ENCODE results near the gene PFN3. TPM values are rescaled to one million over a fixed set of nuclear protein-coding genes. Genes with fewer than 3 reads are reported as not detected.

The PFN3 gene
- total RNA-seq, 1 donor from 2014 or later = not detected

DNA sequence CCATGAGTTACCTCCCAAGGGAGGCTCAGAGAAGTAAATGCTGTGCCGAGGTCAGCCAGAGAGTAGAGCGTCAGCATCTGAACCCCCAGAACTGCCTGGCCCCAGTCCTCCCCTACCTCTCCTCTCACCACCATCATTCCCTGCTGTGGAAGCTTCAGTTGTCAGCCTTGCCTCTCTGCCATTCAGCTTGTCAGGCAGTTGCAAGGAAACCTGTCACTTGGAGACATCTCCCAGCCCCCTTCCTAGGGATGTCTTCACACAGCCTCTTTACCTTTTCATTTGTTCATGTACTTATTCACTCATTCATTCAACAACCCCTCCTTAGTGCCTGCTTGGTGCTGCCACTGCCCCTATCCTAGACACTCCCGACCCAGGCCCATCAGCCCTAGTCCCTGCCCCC, 40.6 kb downstream of the PFN3 start:
- intact Hi-C loops (cut with micrococcal nuclease) = loop anchor here (5.0 to 10.0 kb wide), 2 partner anchors 228 to 825 kb away; partner anchors contain the start of genes NSD1 and RNF44
- Mint-ChIP-seq H3K4me1 (ENCODE audit: low read depth) (peaks cover 79% of the 10 kb centered on the region), H3K27me3 (ENCODE audit: insufficient read depth) (no peaks in the 10 kb centered on the region), H3K9me3 (peaks cover 11% of the 10 kb centered on the region), H3K36me3 (ENCODE audit: low read depth) (peaks cover 12% of the 10 kb centered on the region), H3K27ac (peak overlapping the region; percentile 78), H3K4me3 (peak overlapping the region; percentile 85)
- DNase-seq (ENCODE audit: low spot score) = no peak

- peaks cover 75% of the 10 kb centered on the region for H3K4me1 Mint-ChIP-seq (ENCODE audit: low read depth)
- intact Hi-C loops (cut with micrococcal nuclease) = loop anchor here (5.0 to 10.0 kb wide), 2 partner anchors 227 to 825 kb away; partner anchors contain the start of genes NSD1 and RNF44
- no peaks in the 10 kb centered on the region for H3K27me3 Mint-ChIP-seq (ENCODE audit: insufficient read depth)
- DNase-seq (ENCODE audit: low spot score) = no peak
- H3K27ac Mint-ChIP-seq = no peak overlapping the region
- peaks cover 15% of the 10 kb centered on the region for H3K9me3 Mint-ChIP-seq
- peaks cover 9% of the 10 kb centered on the region for H3K36me3 Mint-ChIP-seq (ENCODE audit: low read depth)
- H3K4me3 Mint-ChIP-seq = peak overlapping the region; percentile 85
These were observed 41.0 kb downstream of the PFN3 start for GRCh38 chr5:177359451-177359851.

DNA sequence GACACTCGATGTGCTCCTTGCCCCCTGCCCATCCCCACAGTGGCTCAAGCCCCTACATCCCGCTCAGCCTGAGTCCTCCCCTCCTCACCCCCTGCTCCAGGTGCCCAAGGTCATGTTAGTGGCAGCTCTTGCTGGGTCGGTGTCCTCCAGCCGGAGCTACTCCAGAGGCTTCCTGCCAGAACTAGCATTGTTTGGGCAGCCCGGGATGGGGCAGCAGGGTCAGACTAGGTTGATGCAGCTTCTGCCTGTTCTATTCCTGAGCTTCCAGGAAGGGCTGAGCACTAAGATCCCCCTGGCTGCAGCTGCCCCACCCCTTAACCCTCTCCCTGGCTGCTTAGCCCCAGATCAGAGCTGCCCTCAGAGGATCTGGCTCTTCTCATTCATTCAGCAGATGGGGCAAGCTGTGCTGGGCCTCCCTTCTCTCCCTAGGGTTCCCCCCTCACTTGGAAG, 42.1 kb downstream of the PFN3 start:
- peak overlapping the region; percentile 85 for H3K4me3 Mint-ChIP-seq
- peaks cover 19% of the 10 kb centered on the region for H3K9me3 Mint-ChIP-seq
- H3K36me3 Mint-ChIP-seq (ENCODE audit: low read depth) = peaks cover 9% of the 10 kb centered on the region
- no peak for DNase-seq (ENCODE audit: low spot score)
- no peaks in the 10 kb centered on the region for H3K27me3 Mint-ChIP-seq (ENCODE audit: insufficient read depth)
- H3K27ac Mint-ChIP-seq = peak overlapping the region; percentile 78
- H3K4me1 Mint-ChIP-seq (ENCODE audit: low read depth) = peaks cover 67% of the 10 kb centered on the region
- intact Hi-C loops (cut with micrococcal nuclease) = loop anchor here (5.0 to 10.0 kb wide), 2 partner anchors 226 to 824 kb away; partner anchors contain the start of genes NSD1 and RNF44

DNA sequence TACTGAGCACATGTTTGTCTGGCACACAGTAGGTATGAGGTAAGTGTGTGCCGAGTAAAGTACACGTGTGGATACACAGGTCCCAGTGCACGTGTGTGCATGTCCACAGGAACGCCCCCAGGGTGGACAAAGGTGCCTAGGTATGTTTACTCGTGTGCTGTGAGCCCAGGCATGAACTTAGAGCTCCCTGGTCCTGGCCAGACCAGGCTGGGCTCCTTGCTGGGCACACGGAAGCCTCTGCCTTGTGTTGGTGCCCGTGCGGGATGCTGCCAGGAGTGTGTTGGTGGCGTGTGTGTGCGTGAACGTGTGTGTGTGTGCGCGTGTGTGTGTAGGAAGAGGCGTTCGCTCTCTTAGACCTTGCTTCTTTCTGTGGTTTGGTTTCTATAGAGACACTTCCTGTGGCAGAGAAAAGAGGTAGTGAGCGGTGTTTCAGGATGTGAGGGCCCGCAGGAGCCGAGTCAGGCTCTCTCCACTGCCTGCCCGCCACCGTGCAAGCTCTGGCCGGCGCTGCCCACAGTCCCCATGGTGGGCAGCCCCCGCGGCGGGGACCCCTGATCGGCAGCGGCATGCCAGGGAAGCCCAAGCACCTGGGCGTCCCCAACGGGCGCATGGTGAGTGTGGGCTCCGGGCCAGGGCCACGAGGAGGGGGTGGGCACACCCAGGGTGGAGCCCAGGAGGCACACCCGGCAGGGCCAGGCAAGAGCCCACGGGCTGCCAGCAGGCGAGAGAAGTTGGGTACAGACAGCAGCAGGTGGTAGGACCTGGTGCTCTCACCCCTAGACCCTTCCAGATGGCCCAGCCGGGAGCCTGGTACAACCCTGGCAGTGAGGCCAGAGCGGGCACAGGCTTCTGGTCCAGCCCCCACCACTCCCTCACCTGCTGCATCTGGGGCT, 42.8 kb downstream of the PFN3 start, which contains the start of gene RGS14:
Gene RGS14 (plus strand): TSS at position 466 of the 893 bp plus-strand sequence. CDS start 101 bp downstream, at position 567.
- intact Hi-C loops (cut with micrococcal nuclease) = loop anchor here (2.0 to 10.0 kb wide), 3 partner anchors 69 to 823 kb away; partner anchors contain the start of genes GRK6, NSD1 and RNF44
- H3K27ac Mint-ChIP-seq = peak within 1 kb of the TSS; percentile 80
- H3K36me3 Mint-ChIP-seq (ENCODE audit: low read depth) = peaks cover 9% of the 10 kb centered on the region
- H3K9me3 Mint-ChIP-seq = peaks cover 19% of the 10 kb centered on the region
- H3K4me3 Mint-ChIP-seq = peak within 1 kb of the TSS; percentile 85
- DNase-seq (ENCODE audit: low spot score) = peak; percentile 63
- H3K4me1 Mint-ChIP-seq (ENCODE audit: low read depth) = peaks cover 63% of the 10 kb centered on the region
- H3K27me3 Mint-ChIP-seq (ENCODE audit: insufficient read depth) = no peaks in the 10 kb centered on the region

GRCh38 chr5:177357146-177357458, 43.4 kb downstream of the PFN3 start:
- no peaks in the 10 kb centered on the region for H3K27me3 Mint-ChIP-seq (ENCODE audit: insufficient read depth)
- peak overlapping the region; percentile 85 for H3K4me3 Mint-ChIP-seq
- DNase-seq (ENCODE audit: low spot score) = no peak
- H3K9me3 Mint-ChIP-seq = peaks cover 19% of the 10 kb centered on the region
- peak overlapping the region; percentile 80 for H3K27ac Mint-ChIP-seq
- intact Hi-C loops (cut with micrococcal nuclease) = loop anchor here (2.0 to 10.0 kb wide), 3 partner anchors 70 to 822 kb away; partner anchors contain the start of genes GRK6, NSD1 and RNF44
- peaks cover 58% of the 10 kb centered on the region for H3K4me1 Mint-ChIP-seq (ENCODE audit: low read depth)
- H3K36me3 Mint-ChIP-seq (ENCODE audit: low read depth) = peaks cover 9% of the 10 kb centered on the region

DNA sequence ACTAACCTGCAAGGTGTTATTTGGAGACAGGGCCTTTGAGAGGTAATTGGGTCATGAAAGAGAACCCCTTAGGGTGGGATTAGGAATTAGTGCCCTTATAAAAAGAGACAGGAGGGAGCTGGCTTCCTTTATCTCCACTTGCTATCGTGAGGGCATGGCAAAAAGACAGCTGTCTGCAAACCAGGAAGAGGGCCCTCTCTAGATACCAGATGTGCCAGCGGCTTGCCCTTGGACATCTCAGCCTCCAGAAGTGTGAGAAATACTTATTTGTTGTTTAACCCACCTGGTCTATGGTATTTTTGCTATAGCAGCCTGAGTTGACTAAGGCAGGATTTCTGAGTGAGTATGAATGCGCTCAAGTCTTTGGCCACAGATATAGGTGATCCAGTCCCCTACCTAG, 43.7 kb downstream of the PFN3 start:
- no peak for DNase-seq (ENCODE audit: low spot score)
- H3K27ac Mint-ChIP-seq = peak overlapping the region; percentile 80
- H3K4me1 Mint-ChIP-seq (ENCODE audit: low read depth) = peaks cover 58% of the 10 kb centered on the region
- H3K9me3 Mint-ChIP-seq = peaks cover 19% of the 10 kb centered on the region
- no peaks in the 10 kb centered on the region for H3K27me3 Mint-ChIP-seq (ENCODE audit: insufficient read depth)
- intact Hi-C loops (cut with micrococcal nuclease) = loop anchor here (2.0 to 10.0 kb wide), 3 partner anchors 70 to 822 kb away; partner anchors contain the start of genes GRK6, NSD1 and RNF44
- H3K36me3 Mint-ChIP-seq (ENCODE audit: low read depth) = peaks cover 9% of the 10 kb centered on the region
- H3K4me3 Mint-ChIP-seq = peak overlapping the region; percentile 85

DNA sequence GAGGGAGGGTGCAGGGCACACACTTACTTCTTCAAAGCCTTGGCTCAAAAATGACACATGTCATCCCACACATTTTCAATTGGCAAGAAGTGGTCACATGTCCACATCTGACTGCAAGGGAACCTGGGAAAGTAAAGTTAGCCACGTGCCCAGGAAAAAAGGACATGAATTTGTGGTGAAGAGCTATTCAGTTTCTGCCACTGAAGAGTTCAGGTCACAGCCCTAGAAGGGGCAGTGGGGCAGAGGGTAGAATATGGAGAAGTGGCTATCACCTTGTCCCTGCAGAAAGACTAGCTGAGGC, 44.6 kb downstream of the PFN3 start:
- intact Hi-C loops (cut with micrococcal nuclease) = loop anchor here (2.0 to 10.0 kb wide), 3 partner anchors 71 to 821 kb away; partner anchors contain the start of genes GRK6, NSD1 and RNF44
- peaks cover 9% of the 10 kb centered on the region for H3K36me3 Mint-ChIP-seq (ENCODE audit: low read depth)
- H3K4me3 Mint-ChIP-seq = no peak overlapping the region
- no peak for DNase-seq (ENCODE audit: low spot score)
- H3K4me1 Mint-ChIP-seq (ENCODE audit: low read depth) = peaks cover 49% of the 10 kb centered on the region
- H3K27ac Mint-ChIP-seq = no peak overlapping the region
- H3K27me3 Mint-ChIP-seq (ENCODE audit: insufficient read depth) = no peaks in the 10 kb centered on the region
- H3K9me3 Mint-ChIP-seq = peaks cover 19% of the 10 kb centered on the region

- no peaks in the 10 kb centered on the region for H3K27me3 Mint-ChIP-seq (ENCODE audit: insufficient read depth)
- peaks cover 9% of the 10 kb centered on the region for H3K36me3 Mint-ChIP-seq (ENCODE audit: low read depth)
- H3K9me3 Mint-ChIP-seq = peaks cover 19% of the 10 kb centered on the region
- H3K4me1 Mint-ChIP-seq (ENCODE audit: low read depth) = peaks cover 53% of the 10 kb centered on the region
- no peak for DNase-seq (ENCODE audit: low spot score)
- no peak overlapping the region for H3K27ac Mint-ChIP-seq
- H3K4me3 Mint-ChIP-seq = no peak overlapping the region
- intact Hi-C loops (cut with micrococcal nuclease) = loop anchor here (5.0 to 10.0 kb wide), 2 partner anchors 223 to 821 kb away; partner anchors contain the start of genes NSD1 and RNF44
These were observed 45.1 kb downstream of the PFN3 start for GRCh38 chr5:177355162-177355867.

DNA sequence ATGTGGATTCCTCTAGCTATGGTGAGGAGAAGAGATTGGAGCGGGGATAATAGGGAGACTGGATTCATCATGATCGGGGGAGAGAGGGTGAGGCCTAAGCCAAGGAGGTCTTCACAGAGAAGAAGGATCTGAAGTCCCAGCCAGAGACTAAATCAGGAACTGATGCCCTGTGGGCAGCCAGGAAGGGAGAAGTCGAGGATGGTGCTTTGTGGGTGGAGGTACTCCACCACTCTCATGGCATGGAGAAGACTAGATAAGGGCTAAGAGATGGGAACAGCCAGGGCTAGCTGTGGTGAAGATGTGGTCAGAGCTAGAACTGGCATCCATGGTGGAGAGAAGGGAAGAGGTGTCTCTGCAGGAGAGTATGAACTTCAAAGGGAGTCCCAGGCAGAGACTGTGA, 45.8 kb downstream of the PFN3 start:
- H3K27me3 Mint-ChIP-seq (ENCODE audit: insufficient read depth) = no peaks in the 10 kb centered on the region
- no peak overlapping the region for H3K4me3 Mint-ChIP-seq
- H3K27ac Mint-ChIP-seq = no peak overlapping the region

GRCh38 chr5:177354256-177354655, 46.2 kb downstream of the PFN3 start:
- Mint-ChIP-seq H3K36me3 (ENCODE audit: low read depth) (peaks cover 10% of the 10 kb centered on the region), H3K27me3 (ENCODE audit: insufficient read depth) (no peaks in the 10 kb centered on the region), H3K9me3 (peaks cover 19% of the 10 kb centered on the region), H3K4me1 (ENCODE audit: low read depth) (peaks cover 53% of the 10 kb centered on the region), H3K27ac (no peak overlapping the region), H3K4me3 (no peak overlapping the region)
- DNase-seq (ENCODE audit: low spot score) = no peak
- intact Hi-C loops (cut with micrococcal nuclease) = loop anchor here (10.0 kb wide), 1 partner anchor 819 kb away; the partner anchor contains the start of gene RNF44

More for the DNA sequence above, 45.8 kb downstream of the PFN3 start:
- no peak for DNase-seq (ENCODE audit: low spot score)
- Mint-ChIP-seq H3K9me3 (peaks cover 19% of the 10 kb centered on the region), H3K36me3 (ENCODE audit: low read depth) (peaks cover 7% of the 10 kb centered on the region), H3K4me1 (ENCODE audit: low read depth) (peaks cover 53% of the 10 kb centered on the region)
- intact Hi-C loops (cut with micrococcal nuclease) = loop anchor here (5.0 to 10.0 kb wide), 2 partner anchors 222 to 820 kb away; partner anchors contain the start of genes NSD1 and RNF44

DNA sequence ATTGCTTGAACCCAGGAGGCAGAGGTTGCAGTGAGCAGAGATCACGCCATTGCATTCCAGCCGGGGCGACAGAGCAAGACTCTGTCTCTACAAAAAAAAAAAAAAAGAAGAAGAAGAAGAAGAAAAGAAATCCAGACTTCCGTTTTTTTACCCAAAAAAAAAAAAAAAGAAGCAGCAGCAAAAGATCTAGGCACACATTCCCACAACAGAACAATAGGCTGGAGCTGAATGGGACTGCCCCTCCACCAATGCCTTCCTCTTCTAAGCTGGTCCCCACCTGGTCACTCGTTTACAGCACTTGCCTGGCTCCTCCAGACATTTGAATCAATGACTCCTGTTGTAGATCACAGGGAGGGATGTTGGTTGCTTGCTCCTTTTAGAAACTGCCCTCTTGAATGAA, 47.4 kb downstream of the PFN3 start:
- Mint-ChIP-seq H3K4me3 (peak overlapping the region; percentile 40), H3K27ac (no peak overlapping the region), H3K27me3 (ENCODE audit: insufficient read depth) (no peaks in the 10 kb centered on the region), H3K36me3 (ENCODE audit: low read depth) (peaks cover 10% of the 10 kb centered on the region), H3K9me3 (peaks cover 19% of the 10 kb centered on the region), H3K4me1 (ENCODE audit: low read depth) (peaks cover 47% of the 10 kb centered on the region)
- intact Hi-C loops (cut with micrococcal nuclease) = loop anchor here (10.0 kb wide), 1 partner anchor 818 kb away; the partner anchor contains the start of gene RNF44
- no peak for DNase-seq (ENCODE audit: low spot score)

All from activated T-helper 1 cell treated with anti-CD3 and anti-CD28 coated beads, Interleukin-12 subunit alpha, Interleukin-12 subunit beta, Interleukin-2, Interleukin-4 antibody, amounts not matched to agents 30 ng/mL and 10 ng/mL and 1 ng/mL, durations not matched to agents 14 hours and 24 hours and 36 hours (primary cell).